Activated CD8-positive, alpha-beta T cell treated with anti-CD3 and anti-CD28 coated beads for 36 hours (primary cell): ENCODE data around the gene ACACA. TPM values are rescaled to one million over a fixed set of nuclear protein-coding genes. Genes with fewer than 3 reads are reported as not detected.

Experiments
- ATAC-seq: fragments of 200-7000 bp; cut with Tn5 transposase; one replicate; pipeline ENCODE4 v1.10.0; 2021; ENCODE audit warnings: mild to moderate bottlenecking, moderate library complexity
- CTCF ChIA-PET: fragments of 350-600 bp; sonication (Branson Sonifier 250); formaldehyde crosslinking; loops from one replicate; lab custom pipeline; 2021; ENCODE audit warnings: antibody characterized with exemption; lab: Charles Lee
- POLR2A ChIA-PET: fragments of 350-600 bp; sonication (Branson Sonifier 250); formaldehyde crosslinking; loops from one replicate; lab custom pipeline; 2021; ENCODE audit warnings: antibody characterized with exemption; lab: Charles Lee
- DNase-seq: peaks from one replicate; pipeline ENCODE4 v3.0.0-alpha.2; 2020
- H3K27ac Mint-ChIP-seq: one replicate; pipeline ENCODE4 v1.8.0; 2021; ENCODE audit warnings: mild to moderate bottlenecking, mixed read lengths
- H3K27me3 Mint-ChIP-seq: one replicate; pipeline ENCODE4 v1.8.0; 2021; ENCODE audit warnings: mixed read lengths
- H3K36me3 Mint-ChIP-seq: one replicate; pipeline ENCODE4 v1.8.0; 2021; ENCODE audit warnings: low read depth, mixed read lengths
- H3K4me1 Mint-ChIP-seq: one replicate; pipeline ENCODE4 v1.8.0; 2021; ENCODE audit warnings: low read depth, mixed read lengths
- H3K4me3 Mint-ChIP-seq: one replicate; pipeline ENCODE4 v1.8.0; 2021; ENCODE audit warnings: mild to moderate bottlenecking, moderate library complexity, mixed read lengths
- H3K9me3 Mint-ChIP-seq: one replicate; pipeline ENCODE4 v1.8.0; 2021; ENCODE audit warnings: mixed read lengths
- CTCF ChIP-seq: fragments of 200-600 bp; IDR thresholded peaks from one replicate; pipeline ENCODE4 v1.8.0; 2022; ENCODE audit warnings: antibody characterized with exemption, mild to moderate bottlenecking
- intact Hi-C: fragments of 100-400 bp; cut with micrococcal nuclease; formaldehyde crosslinking; loops from one replicate; pipeline ENCODE4 v1.10.0; 2022
- total RNA-seq, 2 experiments: library from RNA; stranded (reverse); gene quantifications; one replicate each; pipeline ENCODE4 v1.2.3, GENCODE V29; 2021

ACACA gene
- total RNA-seq, 2 experiments from 2014 or later = 66.0 to 68.2 TPM

DNA sequence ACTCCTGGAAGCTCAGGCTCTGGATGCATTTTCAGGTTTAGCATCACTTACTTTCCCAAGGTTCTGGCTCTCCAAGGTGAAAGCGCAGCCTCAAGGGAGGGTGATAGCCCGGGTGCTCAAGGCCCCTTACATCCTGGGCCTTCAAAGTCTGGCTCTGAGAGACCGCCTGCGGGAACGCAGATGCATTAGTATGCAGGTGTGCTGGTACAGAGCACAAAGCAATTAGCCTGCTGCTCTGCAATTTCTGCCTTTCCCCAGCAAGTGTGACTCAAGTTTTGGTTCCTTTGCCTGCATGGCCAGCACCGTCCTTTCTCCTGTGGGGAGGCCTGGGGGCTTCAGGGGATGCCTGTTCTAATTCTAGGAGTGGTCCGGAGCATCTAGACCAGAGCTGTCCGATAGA, 341.7 kb downstream of the ACACA start:
- POLR2A ChIA-PET = no interaction called here
- DNase-seq (no peak), ATAC-seq (no peak)
- CTCF ChIA-PET = no interaction called here
- no peak for TF ChIP-seq CTCF
- Mint-ChIP-seq H3K4me3 (no peak overlapping the region), H3K27me3 (no peaks in the 10 kb centered on the region), H3K27ac (no peak overlapping the region), H3K36me3 (no peaks in the 10 kb centered on the region), H3K9me3 (no peaks in the 10 kb centered on the region), H3K4me1 (no peaks in the 10 kb centered on the region)
- intact Hi-C loops = no loop called here

- Mint-ChIP-seq H3K9me3 (no peaks in the 10 kb centered on the region), H3K4me3 (no peak overlapping the region), H3K27me3 (no peaks in the 10 kb centered on the region), H3K36me3 (no peaks in the 10 kb centered on the region), H3K27ac (no peak overlapping the region), H3K4me1 (no peaks in the 10 kb centered on the region)
- no peak for TF ChIP-seq CTCF
- intact Hi-C loops = no loop called here
- ChIA-PET POLR2A (no interaction called here), CTCF (interaction anchor here (0.6 to 1.4 kb wide), 2 partner anchors 16 to 35 kb away, joined by 3 to 5 read pairs; no protein-coding TSS in a partner anchor)
- DNase-seq (no peak), ATAC-seq (no peak)
Observed at GRCh38 chr17:37064206-37064605, 342.4 kb downstream of the ACACA start.

DNA sequence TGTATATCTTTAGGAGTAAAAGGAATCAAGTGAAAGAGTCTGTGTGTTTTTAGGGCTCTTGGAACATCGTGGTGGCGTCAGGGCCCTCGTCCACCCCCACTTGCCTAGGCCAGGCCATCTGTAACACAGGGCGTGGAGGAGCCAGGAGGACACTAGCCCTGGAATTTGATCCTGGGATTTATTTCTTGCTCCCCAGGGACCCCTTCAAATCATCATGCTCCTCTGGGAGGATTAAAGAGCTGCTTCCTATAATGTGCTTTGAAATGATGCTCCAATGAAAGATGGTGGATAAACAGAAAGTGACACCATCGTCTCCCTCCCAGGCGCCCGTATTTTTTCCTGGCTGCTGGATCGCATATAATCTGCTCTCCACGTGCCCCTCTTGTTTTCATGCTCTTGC, 344.6 kb downstream of the ACACA start:
- POLR2A ChIA-PET = no interaction called here
- ATAC-seq (no peak), DNase-seq (no peak)
- CTCF ChIA-PET = interaction anchor here (1.0 kb wide), 1 partner anchor 15 kb away, joined by 3 read pairs; no protein-coding TSS in a partner anchor
- intact Hi-C loops = no loop called here
- H3K36me3 Mint-ChIP-seq = peaks cover 3% of the 10 kb centered on the region
- no peaks in the 10 kb centered on the region for H3K9me3 Mint-ChIP-seq
- no peak overlapping the region for H3K4me3 Mint-ChIP-seq
- no peaks in the 10 kb centered on the region for H3K4me1 Mint-ChIP-seq
- H3K27me3 Mint-ChIP-seq = no peaks in the 10 kb centered on the region
- no peak overlapping the region for H3K27ac Mint-ChIP-seq
- no peak for TF ChIP-seq CTCF

- intact Hi-C loops = no loop called here
- H3K4me3 Mint-ChIP-seq = no peak overlapping the region
- ChIA-PET POLR2A (no interaction called here), CTCF (interaction anchor here (0.7 to 1.0 kb wide), 2 partner anchors 13 to 14 kb away, joined by 3 read pairs; no protein-coding TSS in a partner anchor)
- H3K27ac Mint-ChIP-seq = no peak overlapping the region
- no peaks in the 10 kb centered on the region for H3K4me1 Mint-ChIP-seq
- no peak for DNase-seq
- no peak for TF ChIP-seq CTCF
- H3K36me3 Mint-ChIP-seq = peaks cover 13% of the 10 kb centered on the region
- no peaks in the 10 kb centered on the region for H3K27me3 Mint-ChIP-seq
- no peak for ATAC-seq
- H3K9me3 Mint-ChIP-seq = no peaks in the 10 kb centered on the region
Observed at GRCh38 chr17:37060928-37061327, 345.7 kb downstream of the ACACA start.

DNA sequence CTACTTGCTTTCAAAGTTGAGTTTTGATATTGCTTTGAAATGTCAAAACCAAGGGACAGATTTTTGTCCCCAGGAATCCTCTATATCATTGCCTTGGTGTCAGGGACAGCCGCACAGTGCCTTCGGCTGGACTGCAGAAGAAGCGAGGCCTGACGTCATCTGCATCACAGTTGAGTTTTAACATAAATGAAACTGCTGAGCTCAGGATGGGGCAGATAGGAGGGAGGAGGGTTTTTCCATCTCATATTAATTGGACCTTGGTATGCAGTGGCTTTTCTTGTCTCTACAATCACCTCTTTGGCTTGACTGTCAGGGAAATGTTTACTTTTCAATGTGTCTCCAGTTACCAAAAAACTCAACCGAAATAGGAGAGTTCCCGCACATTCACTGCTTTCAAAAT, 346.5 kb downstream of the ACACA start:
- no peak for ATAC-seq
- Mint-ChIP-seq H3K4me3 (no peak overlapping the region), H3K27ac (no peak overlapping the region), H3K4me1 (no peaks in the 10 kb centered on the region), H3K9me3 (no peaks in the 10 kb centered on the region), H3K27me3 (no peaks in the 10 kb centered on the region), H3K36me3 (peaks cover 14% of the 10 kb centered on the region)
- no peak for DNase-seq
- intact Hi-C loops = no loop called here
- ChIA-PET POLR2A (no interaction called here), CTCF (interaction anchor here (2.6 kb wide), 1 partner anchor 12 kb away, joined by 11 read pairs; no protein-coding TSS in a partner anchor)
- TF ChIP-seq CTCF = no peak
